Keratinocyte (primary cell): ENCODE data around the gene ZNF407. TPM values are rescaled to one million over a fixed set of nuclear protein-coding genes. Genes with fewer than 3 reads are reported as not detected.

Experiments
- DNase-seq: peaks from one replicate; pipeline ENCODE4 v3.0.0-alpha.2; 2011; ENCODE audit warnings: low read depth, missing footprints, low spot score
- FAIRE-seq: peaks from 2 replicates; lab custom pipeline; 2011; peaks lifted over from hg19 to GRCh38; lab: Jason Lieb, UNC
- H2AFZ ChIP-seq: 2 replicates; pipeline ENCODE4 v1.6.0; 2012; ENCODE audit warnings: low read length, control low read depth, inconsistent platforms; ENCODE audit not compliant: control insufficient read depth
- H3K27ac ChIP-seq: 2 replicates; pipeline ENCODE4 v1.5.1; 2011; ENCODE audit warnings: low read length; ENCODE audit not compliant: control insufficient read depth, insufficient read depth
- H3K27me3 ChIP-seq: 3 replicates; pipeline ENCODE4 v1.6.0; 2011; ENCODE audit warnings: low read length; ENCODE audit not compliant: control insufficient read depth, insufficient read depth; ENCODE audit errors: extremely low read depth
- H3K36me3 ChIP-seq, 2 experiments: 2 replicates in 1 of 2; 3 replicates in 1 of 2; pipeline ENCODE4 v1.5.1; 2011; ENCODE audit warnings: low read length in 2 of 2, mild to moderate bottlenecking in 1 of 2; ENCODE audit not compliant: control insufficient read depth in 2 of 2, insufficient read depth in 2 of 2; ENCODE audit errors: extremely low read depth in 1 of 2
- H3K4me1 ChIP-seq: 3 replicates; pipeline ENCODE4 v1.5.1; 2011; ENCODE audit warnings: low read length; ENCODE audit not compliant: control insufficient read depth, insufficient read depth; ENCODE audit errors: extremely low read depth
- H3K4me2 ChIP-seq: 3 replicates; pipeline ENCODE4 v1.6.0; 2011; ENCODE audit warnings: low read depth, low read length; ENCODE audit not compliant: control insufficient read depth, insufficient read depth; ENCODE audit errors: extremely low read depth
- H3K4me3 ChIP-seq, 3 experiments: fragments of 200-600 bp in 1 of 3; sonication (generic) in 1 of 3; 2 replicates in 2 of 3; 3 replicates in 1 of 3; pipeline ENCODE4 v1.5.1; 2011 to 2016; ENCODE audit warnings: low read length in 3 of 3, mild to moderate bottlenecking in 3 of 3, control low read depth in 2 of 3, inconsistent platforms in 1 of 3, low read depth in 1 of 3, mixed read lengths in 1 of 3, mixed run types in 1 of 3, moderate library complexity in 1 of 3; ENCODE audit not compliant: control insufficient read depth in 2 of 3, insufficient read depth in 2 of 3; ENCODE audit errors: extremely low read depth in 1 of 3
- H3K79me2 ChIP-seq: 2 replicates; pipeline ENCODE4 v1.6.0; 2012; ENCODE audit warnings: low read length; ENCODE audit not compliant: control insufficient read depth, insufficient read depth
- H3K9ac ChIP-seq: 3 replicates; pipeline ENCODE4 v1.6.0; 2011; ENCODE audit warnings: low read length; ENCODE audit not compliant: control insufficient read depth, insufficient read depth; ENCODE audit errors: extremely low read depth
- H3K9me1 ChIP-seq: 3 replicates; pipeline ENCODE4 v1.6.0; 2011; ENCODE audit warnings: low read length; ENCODE audit not compliant: control insufficient read depth, insufficient read depth; ENCODE audit errors: extremely low read depth
- H3K9me3 ChIP-seq: 2 replicates; pipeline ENCODE4 v1.5.1; 2012; ENCODE audit warnings: low read depth, low read length; ENCODE audit not compliant: control insufficient read depth
- H4K20me1 ChIP-seq: 3 replicates; pipeline ENCODE4 v1.6.0; 2011; ENCODE audit warnings: low read length; ENCODE audit not compliant: control insufficient read depth, insufficient read depth; ENCODE audit errors: extremely low read depth
- CTCF ChIP-seq, 3 experiments: IDR thresholded peaks in 1 of 3; conservative IDR thresholded peaks in 1 of 3; optimal IDR thresholded peaks in 1 of 3; 2 replicates in 2 of 3; 3 replicates in 1 of 3; pipeline versions ENCODE3 to v1.5.1; 2011; ENCODE audit warnings: low read length in 3 of 3, mild to moderate bottlenecking in 3 of 3, moderate library complexity in 2 of 3, control low read depth in 1 of 3, inconsistent platforms in 1 of 3; ENCODE audit not compliant: insufficient read depth in 2 of 3; ENCODE audit errors: extremely low read depth in 1 of 3
- EZH2 ChIP-seq: IDR thresholded peaks from one replicate; pipeline ENCODE4 v1.6.1; 2012; ENCODE audit warnings: inconsistent platforms, mild to moderate bottlenecking, low read length, moderate library complexity
- dilution Hi-C: fragments of 300-500 bp; cut with MboI; formaldehyde crosslinking; loops from one replicate; pipeline ENCODE4 v1.7.0; 2020; ENCODE audit warnings: low sequenced_read_pairs; ENCODE audit not compliant: extremely low pct_ligation_motif_present
- polyA plus RNA-seq, 5 experiments: library from polyadenylated mRNA; depleted of rRNA in 3 of 5; stranded (reverse) in 3 of 5; stranded (forward) in 1 of 5; unstranded in 1 of 5; fragments of >200 nt; gene quantifications; 1 replicate in 1 of 5; 2 replicates in 3 of 5; 3 replicates in 1 of 5; pipeline versions ENCODE4 v1.2.1 to v1.2.3, GENCODE V29; 2011 to 2012; ENCODE audit warnings: missing spikeins in 2 of 5, low read depth in 1 of 5, low replicate concordance in 1 of 5

The ZNF407 gene
- polyA plus RNA-seq, 1 donor (not counting 4 experiments of a cell fraction or from before 2014, with no cell fraction given) = 3.8 TPM

GRCh38 chr18:74725690-74726089 is 128.0 kb downstream of the ZNF407 start:
- no peak for FAIRE-seq

GRCh38 chr18:74728586-74728985 is 130.9 kb downstream of the ZNF407 start:
- Histone ChIP-seq H4K20me1 (no peaks in the 10 kb centered on the region), H3K9me1 (peaks cover 3% of the 10 kb centered on the region), H3K27me3 (no peaks in the 10 kb centered on the region), H2AFZ (no peak overlapping the region), H3K9me3 (no peaks in the 10 kb centered on the region), H3K36me3 (no peaks in the 10 kb centered on the region), H3K4me2 (no peak overlapping the region), H3K27ac (no peak overlapping the region), H3K4me3 (no peak overlapping the region), H3K9ac (no peak overlapping the region), H3K79me2 (no peaks in the 10 kb centered on the region), H3K4me1 (peaks cover 4% of the 10 kb centered on the region)
- TF ChIP-seq EZH2 (no peak), CTCF (optimal IDR thresholded peaks at IDR 0.05 in 1 of 3, IDR thresholded peaks at IDR 0.05 in 1 of 3, conservative IDR thresholded peaks at IDR 0.05 in 1 of 3; ENCODE audit: extremely low read depth in 1 of 3, insufficient read depth in 2 of 3, low read length in 3 of 3) (no peak)
- dilution Hi-C loops = no loop called here
- DNase-seq (no peak), FAIRE-seq (no peak)

More at GRCh38 chr18:74725690-74726089, 128.0 kb downstream of the ZNF407 start:
- no peaks in the 10 kb centered on the region for H3K4me1 ChIP-seq
- no peak overlapping the region for H3K4me3 ChIP-seq
- DNase-seq = no peak
- no peaks in the 10 kb centered on the region for H4K20me1 ChIP-seq
- H2AFZ ChIP-seq = no peak overlapping the region
- no peaks in the 10 kb centered on the region for H3K36me3 ChIP-seq
- TF ChIP-seq CTCF (optimal IDR thresholded peaks at IDR 0.05 in 1 of 3, IDR thresholded peaks at IDR 0.05 in 1 of 3, conservative IDR thresholded peaks at IDR 0.05 in 1 of 3; ENCODE audit: extremely low read depth in 1 of 3, insufficient read depth in 2 of 3, low read length in 3 of 3) (no peak), EZH2 (no peak)
- peaks cover 3% of the 10 kb centered on the region for H3K9me1 ChIP-seq
- H3K4me2 ChIP-seq = no peak overlapping the region
- dilution Hi-C loops = no loop called here
- no peak overlapping the region for H3K27ac ChIP-seq
- no peaks in the 10 kb centered on the region for H3K27me3 ChIP-seq
- no peaks in the 10 kb centered on the region for H3K79me2 ChIP-seq
- H3K9me3 ChIP-seq = no peaks in the 10 kb centered on the region
- no peak overlapping the region for H3K9ac ChIP-seq
